HG03103 (cell line): ENCODE data around the gene POU3F3.
A peak's percentile ranks its signal among the peaks of the same experiment; 100 is the strongest.

Source experiments
- ATAC-seq: cut with Tn5 transposase; IDR thresholded peaks from one replicate; pipeline ENCODE4 v1.9.1; 2021; ENCODE audit warnings: low read depth; ENCODE audit not compliant: unreplicated experiment

Gene POU3F3

DNA sequence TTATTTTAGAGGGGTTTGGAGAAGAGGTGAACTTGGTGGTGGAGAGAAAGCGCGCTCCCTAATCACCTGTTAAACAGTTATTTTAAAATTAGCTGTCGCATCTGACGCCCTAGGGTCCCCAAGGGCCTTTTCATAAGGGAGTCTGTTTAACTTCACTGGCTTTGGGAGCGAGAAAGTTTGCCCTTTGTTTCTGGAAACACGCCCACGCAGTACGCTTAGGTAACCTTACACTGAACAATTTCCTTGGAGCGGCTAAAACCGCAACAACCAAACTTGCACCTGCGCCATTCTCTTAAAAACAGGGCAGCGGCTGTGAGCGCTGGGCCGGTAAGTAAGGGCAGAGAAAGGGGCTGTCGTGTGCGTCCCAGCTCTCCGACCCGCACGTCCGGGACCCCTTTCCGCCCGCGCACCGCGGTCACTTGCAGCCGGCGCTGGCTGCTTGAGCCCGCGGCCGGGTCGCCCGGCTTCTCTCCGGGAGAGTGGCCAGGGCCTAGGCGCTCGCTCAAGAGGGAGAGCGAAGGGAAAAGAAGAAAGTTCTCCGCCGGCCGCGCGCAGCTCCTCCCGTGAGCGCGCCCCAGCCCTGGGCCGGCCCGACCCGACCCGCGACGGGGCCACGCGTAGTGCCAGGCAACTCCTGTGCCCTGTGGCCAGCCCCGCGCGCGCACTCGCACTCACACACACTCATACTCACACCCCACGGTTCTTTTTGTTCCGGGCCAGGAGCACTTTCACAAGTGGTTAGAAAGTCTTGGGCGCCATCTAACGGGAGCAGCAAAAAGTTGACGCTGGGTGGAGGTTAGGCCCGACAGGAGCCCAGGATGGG lies 19.2 kb downstream of the POU3F3 start:
- ATAC-seq = peak; percentile 81

DNA sequence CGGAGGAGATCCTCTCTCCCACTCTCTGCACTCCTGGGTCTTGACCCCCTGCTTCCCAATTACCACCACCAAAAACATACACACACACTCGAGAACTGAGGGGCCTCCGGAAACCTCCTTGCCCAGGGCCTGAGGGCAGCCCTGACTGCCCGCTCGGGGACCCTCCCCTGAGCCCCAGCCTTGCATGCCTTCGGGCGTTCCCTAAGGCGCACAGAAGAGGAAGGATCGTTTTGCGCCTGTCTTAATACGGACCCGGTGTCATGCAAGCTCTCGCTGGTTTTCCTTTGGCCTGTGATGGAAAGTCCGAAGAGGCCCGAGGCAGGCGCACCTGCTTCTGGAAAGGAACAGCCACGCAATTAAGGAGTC lies 19.8 kb downstream of the POU3F3 start:
- ATAC-seq = no peak

DNA sequence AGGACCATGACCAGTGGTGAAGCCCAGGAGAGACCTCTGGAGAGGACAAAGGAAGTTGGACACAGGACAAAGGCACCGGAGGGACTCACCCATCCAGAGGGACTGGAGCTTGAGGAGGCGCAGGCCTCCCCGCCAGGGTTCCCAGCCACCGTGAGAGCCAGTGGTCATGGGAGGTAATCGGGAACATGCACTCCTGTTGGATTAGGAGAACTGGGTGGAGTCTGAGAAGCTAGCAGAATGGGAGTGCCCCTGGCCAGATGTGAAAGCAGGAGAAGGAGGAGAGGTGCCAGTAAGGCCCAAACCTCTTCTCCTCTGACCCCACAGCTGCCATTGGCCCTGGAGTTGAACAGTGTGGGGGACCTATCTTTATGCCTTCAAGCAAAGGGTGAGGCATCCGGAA lies 20.3 kb downstream of the POU3F3 start:
- ATAC-seq = no peak

DNA sequence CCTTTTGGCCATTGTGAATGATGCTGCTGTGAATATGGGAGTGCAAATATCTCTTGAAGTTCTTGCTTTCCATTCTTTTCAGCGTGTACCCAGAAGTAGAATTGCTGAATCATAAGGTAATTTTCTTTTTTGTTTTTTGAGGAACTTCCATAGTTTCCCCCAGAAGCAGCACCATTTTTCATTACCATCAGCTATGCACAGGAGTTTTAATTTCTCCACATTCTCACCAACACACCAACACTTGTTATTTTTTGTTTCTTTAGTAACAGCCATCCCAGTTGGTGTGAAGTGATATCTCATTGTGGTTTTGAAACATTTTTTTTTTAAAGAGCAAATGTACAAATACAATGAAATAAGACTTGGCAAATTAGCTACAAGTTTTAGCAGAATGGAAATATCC lies 21.3 kb downstream of the POU3F3 start:
- ATAC-seq = no peak

DNA sequence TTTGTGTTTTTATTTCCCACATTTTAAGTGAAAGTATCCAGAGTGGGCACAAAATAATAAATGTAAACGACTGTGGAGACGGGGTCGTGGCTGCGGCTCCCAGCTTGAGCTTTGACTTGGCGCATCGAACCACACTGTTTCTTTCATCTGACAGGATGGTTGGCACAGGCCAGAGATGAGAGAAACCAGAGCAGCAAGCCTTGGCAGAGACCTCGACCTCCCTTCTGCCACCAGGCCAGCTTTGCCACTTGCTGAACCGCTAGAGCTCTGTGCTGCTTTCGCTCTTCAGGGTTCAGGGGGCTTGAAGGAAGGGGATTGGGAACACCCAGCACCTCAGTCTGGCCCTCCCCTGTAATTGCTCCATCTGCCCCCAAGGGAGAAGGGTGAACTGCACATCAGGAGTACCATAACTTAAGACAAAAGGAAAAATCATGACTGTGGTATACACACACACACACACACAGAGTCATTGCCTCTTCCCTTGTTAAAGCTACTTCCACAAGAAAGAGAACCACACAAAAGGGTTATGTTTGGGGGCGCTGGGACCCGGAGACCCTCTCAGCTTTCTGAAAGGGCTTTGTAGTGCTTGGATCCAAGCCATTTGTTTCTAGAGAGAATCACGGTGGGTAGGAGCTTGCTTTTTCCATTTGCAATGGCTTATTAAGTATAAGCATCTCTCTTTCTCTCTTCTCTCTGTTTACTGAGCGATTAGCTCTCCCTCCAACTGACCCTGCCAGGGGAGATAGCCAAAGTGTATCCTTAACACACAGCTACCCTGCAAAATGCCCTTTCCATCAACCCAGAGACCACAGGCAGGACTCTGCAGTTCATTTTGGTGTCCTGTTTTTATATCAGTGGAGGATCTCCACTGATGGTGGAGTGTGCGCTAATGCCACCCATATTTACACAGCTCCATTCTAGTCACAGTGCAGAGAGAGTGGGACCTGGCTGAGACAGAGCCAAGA lies 23.0 kb downstream of the POU3F3 start:
- no peak for ATAC-seq

DNA sequence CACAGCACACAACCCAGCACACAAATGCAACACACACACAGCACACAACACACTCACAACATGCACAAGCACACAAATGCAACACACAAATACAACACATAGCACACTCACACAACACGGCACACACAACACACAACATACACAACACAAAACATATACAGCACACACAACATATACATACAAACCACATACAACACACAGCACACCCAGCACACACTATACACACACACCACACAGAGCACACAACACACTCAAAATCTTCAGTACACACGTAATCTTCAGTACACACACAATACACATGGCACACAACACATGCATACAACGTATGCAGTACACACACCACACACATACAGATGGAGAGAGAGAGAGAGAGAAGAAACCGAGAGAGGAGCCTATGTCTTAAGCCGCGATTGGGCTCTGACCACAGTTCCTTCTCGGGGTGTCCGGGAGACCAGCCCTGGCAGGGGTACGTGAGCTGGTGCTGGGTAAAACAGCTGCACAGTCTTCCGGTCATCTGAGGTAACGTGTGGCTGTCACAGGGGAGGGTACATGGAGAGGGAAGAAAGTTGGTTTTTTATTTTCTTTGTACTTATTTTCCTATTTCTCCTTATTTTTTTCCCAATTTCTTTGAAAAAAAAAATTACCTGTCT lies 25.1 kb downstream of the POU3F3 start:
- no peak for ATAC-seq

DNA sequence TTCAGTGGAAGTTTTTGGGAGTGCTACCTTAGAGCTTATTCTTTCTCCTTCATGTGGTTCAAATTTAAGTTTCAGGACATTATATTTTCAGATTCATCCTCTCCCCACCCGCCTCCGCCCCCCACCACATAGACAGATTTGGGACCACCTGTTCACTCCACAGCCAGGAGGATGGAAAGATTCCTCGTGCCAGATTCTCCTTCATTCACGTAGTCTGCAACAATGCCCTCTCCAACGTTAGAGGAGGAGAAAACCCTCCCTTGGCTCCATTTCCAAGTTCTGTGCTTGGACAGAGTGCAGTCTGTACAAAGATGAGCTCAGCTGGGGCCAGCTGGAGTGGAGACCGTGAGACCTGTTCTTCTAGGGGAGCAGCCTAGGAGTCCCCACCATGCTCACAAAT lies 26.2 kb downstream of the POU3F3 start:
- no peak for ATAC-seq

DNA sequence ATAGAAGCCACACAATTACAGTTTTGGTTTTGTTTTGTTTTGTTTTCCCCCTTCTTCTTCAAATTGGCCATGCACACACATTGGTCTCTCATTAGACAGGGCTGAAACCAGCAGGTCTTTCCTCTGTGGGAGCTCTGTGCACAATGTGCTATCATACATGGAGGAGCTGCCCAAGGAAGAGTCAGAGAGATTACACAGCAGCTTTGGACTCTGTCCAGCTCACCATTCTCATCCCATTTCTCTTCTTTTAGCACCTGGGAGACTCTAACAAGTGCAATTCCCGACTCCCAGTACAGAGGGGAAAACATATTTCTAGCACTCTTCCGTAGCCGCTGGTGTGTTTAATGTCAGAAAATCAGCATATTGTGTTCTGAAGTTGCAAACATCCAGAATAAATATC lies 29.4 kb downstream of the POU3F3 start:
- no peak for ATAC-seq

DNA sequence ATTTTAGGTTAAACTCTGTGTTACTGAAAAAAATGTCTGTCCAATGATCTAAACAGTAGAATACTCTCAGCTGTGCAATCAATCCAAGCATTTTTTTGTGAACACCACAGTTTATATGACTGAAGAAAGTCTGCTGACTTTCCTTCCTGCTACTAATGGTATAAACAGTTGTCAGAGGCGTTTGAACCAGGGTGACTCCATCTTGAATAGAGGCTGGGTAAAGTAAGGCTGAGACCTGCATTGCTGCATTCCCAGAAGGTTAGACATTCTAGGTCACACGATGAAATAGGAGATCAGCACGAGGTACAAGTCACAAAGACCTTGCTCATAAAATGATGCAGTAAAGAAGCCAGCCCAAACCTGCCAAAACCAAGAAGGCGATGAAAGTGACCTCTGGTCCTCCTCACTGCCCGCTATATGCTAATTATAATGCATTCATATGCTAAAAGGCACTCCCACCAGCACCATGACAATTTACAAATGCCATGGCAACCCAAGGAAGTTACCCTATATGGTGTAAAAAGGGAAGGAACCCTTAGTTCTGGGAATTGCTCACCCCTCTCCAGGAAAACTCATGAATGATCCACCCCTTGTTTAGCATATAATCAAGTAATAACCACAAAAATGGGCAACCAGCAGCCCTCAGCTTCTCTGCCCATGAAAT lies 31.3 kb downstream of the POU3F3 start:
- no peak for ATAC-seq

DNA sequence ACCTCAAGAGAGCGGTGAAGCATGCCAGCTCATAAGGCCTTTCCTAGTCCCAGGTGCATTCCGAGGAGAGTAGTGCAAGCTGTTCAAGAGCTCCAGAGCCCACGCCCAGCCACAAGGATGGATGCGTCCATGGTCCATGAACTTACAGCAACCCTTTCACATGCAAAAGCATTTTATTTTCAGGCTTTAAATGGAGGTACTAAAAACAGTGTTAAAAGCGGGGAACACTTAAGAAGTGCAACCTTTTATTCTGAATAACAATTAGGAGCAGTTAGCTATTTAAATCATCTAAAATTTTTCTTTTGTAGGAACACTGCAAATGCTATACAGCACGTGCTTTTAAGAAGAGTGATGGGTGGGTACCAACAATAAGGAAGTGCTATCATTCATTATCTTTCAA lies 33.8 kb downstream of the POU3F3 start:
- ATAC-seq = no peak

DNA sequence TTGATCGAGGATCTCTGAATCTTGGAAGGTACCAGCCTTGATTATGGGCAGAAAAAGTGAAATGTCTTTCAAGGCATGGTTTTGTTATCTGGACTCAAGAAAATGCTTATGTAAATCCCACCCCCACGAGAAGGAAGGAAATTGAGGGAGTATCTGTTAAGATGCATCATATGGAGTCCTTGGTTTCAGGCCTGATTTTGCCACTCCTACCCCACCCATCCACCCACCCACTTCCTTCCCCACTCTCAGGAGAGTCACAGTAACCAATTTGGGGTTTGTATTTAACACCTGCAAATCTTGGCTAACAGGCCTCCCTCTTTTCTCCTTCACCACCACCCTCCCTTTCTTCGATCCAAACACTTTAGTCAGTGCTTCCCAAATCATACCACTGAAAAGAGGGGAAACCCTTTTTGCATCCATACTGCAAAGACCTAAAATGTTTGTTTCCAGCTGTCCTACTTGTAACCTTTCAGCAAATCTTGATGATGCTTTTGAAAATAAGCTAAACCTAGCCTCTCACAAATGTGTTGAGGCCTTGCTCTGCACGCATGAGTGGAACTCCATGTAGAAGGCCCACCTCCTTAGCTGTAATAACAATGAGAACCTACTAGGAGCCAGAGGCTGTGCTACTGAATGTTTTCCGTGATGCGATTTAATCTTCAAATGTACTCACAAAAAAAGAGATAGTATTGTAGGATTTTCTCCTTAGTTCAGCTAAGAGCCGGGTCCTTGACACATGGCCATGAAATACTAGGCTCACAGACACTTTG lies 34.8 kb downstream of the POU3F3 start:
- ATAC-seq = peak; percentile 12

DNA sequence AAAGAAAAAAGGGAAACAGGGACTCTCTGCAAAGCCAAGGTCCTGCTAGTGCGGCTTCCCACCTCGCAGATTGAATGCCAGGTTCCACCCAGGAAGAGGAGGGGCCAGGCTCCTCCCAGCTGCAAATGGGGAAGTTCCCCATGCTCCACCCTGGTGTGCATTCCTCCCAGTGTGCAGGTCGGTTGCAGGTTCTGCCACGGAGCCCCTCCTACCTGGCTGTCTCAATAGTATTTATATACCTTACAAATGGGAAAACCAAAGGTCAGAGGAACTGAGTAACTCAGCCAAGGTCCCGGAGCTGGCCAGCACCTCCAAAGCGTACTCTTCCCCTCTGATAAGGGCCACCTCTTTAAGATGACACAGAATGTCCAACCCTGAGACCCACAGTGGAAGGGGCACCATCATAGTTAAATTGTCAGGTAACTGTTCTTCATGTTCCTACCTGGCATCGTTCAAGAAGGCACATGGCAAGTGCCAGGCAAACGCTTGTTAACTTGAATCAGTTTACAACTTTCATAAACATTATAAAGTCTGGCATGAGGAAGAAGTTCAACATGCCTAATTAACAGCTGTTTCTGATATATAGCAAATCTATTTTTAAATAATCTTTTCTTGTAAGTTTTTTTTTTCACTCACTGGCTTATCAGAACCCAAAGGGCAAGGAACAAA lies 35.5 kb downstream of the POU3F3 start:
- ATAC-seq = peak; percentile 59

DNA sequence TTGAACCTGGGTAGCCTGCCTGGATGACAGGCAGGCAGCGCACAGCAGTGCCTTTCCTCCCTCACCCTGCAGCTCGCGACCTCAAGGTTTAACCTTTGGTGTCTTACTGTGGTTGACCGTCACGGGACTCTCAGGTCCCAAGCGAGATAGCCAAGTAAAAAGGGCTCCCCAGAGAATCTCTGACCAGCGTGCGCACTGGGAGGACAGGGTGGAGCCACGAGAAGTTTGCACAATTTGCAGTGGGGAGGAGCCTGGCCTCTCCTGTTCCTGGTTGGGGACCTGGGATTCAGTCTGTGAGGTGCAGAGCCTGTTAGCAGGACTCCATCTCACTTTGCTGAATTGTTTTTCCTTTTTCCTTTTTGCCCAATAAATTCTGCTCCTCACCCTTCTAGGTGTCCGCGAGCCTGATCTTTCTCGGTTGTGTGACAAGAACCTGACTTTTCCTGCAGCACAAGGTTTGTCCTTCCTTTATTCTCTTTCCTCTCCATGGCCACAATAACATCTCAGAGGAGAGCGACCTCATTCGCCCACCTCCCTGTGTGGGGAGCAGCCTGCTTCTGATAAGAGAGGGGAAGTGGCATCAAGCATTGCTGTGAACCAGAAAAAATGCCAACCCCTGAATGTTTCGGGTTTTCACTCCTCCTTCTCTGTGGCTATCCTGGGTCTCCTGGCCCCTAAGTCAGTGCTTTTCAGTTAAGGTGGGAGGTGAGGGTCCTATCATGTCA lies 36.2 kb downstream of the POU3F3 start:
- no peak for ATAC-seq

DNA sequence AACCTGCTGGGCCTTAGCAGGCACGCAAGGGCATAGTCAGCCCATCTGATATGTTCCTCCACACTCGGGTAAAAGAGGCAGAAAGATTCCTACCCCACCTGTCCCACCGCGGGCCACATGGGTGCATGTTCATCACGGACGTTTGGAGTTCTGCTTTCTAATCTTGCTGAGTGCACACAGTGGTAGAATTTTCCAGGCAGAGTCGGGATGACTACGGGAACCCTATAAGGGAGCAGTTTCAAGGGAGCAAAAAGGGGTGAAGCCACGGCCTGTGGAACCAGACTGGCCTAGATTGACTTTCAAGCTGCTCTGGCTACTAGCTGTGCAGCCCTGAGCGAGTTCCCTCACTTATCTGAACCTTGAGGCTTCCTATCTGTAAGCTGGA lies 36.8 kb downstream of the POU3F3 start:
- ATAC-seq = no peak

DNA sequence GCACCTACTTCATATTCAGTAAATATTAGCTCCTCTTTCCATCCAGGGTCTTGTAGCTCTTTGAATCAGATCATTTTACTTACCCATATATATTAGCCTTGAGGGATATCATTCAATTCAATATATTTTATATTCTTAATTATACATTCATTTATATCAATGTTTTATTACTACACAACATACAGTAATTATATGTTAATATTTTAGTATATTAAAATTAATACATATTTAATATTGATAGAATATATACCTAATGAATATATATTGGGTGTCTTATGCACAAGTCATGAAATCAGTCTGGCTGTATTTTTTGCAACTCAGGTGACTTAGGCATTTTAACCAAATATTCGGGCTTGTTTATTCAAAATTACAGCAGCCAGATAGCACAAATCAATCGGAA lies 37.2 kb downstream of the POU3F3 start:
- ATAC-seq = no peak

DNA sequence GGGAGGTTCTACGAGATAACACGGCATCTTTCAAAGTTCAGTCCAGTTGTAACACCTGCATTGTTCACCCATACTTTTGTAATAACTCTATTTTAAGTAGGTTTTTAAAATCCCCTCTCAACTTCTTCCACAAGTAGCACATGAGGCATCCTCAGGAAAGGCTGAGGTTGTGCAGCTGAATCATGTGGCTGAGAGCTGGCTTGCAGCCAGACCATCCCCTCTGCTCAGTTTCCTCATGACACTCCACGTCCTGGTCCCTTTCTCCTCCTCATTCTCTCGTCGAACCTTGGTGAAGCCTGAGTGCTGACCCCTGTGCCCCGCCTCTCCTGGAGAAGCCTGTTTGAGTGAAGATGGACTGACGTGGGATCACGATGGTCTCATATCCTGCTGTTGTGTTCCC lies 42.5 kb downstream of the POU3F3 start:
- ATAC-seq = no peak

DNA sequence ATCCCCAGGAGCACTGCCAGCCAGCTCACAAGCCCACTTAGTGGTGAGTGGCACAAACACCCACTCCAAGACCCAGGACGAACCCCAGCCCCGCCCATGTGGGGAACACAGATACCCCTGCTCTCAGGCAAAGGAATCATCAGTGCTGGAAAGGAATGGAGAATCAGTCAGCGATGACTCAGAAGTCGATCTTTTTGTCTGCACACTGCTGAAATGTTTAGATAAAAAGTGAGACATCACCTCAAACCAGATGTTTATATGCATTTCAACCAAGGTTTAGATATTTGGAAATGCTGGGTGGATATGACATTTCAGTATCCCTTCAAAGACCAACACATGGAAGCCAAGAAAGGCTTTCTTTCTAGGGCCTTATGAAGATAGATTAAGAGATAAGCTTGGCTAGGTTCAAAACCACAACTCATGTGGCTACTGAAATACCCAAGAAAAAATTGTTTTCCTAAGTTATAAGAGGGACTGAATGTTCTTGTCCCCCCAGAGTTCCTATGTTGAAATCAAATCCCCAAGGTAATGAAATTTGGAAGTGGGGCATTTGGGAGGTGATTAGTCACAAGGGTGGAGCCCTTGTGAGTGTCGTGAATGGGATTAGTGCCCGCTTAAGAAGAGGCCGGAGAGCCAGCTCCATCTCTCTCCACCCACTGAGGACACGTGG lies 43.7 kb downstream of the POU3F3 start:
- ATAC-seq = no peak

DNA sequence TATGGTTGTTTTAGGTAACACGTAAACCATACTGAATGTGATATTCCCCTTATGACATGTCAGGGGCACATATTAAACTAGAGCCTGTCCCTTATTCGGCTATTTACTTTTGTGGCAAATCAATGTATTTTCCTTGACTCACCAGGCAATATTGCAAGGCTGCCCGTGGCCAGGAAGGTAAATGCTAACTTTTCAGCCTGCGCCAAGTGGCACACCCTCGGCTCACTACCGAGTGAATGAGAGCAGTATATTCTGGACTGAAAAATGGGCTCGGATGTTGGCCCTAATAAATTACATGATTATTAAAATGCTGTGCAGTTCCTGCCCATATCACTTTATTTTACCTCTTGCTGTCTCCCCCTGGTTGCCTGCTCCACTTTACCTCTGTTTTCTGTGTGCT lies 46.7 kb downstream of the POU3F3 start:
- ATAC-seq = no peak
